Bronchial epithelial cell (primary cell): ENCODE measurements around the gene PCARE. TPM values are rescaled to one million over a fixed set of nuclear protein-coding genes. Genes with fewer than 3 reads are reported as not detected.

ENCODE experiments used
- DNase-seq: peaks from one replicate; pipeline ENCODE4 v3.0.0-alpha.2; 2010; ENCODE audit warnings: low read depth
- FAIRE-seq: peaks from 2 replicates; lab custom pipeline; 2011; peaks lifted over from hg19 to GRCh38; lab: Jason Lieb, UNC
- H3K27me3 ChIP-seq: 2 replicates; pipeline ENCODE4 v1.5.1; 2011; ENCODE audit warnings: low read length; ENCODE audit not compliant: control insufficient read depth, insufficient read depth
- H3K36me3 ChIP-seq: 2 replicates; pipeline ENCODE4 v1.5.1; 2011; ENCODE audit warnings: low read length; ENCODE audit not compliant: control insufficient read depth, insufficient read depth
- H3K4me3 ChIP-seq: 2 replicates; pipeline ENCODE4 v1.5.1; 2011; ENCODE audit warnings: mild to moderate bottlenecking, low read depth, low read length, control low read depth
- total RNA-seq: library from RNA; depleted of rRNA; stranded (reverse); fragments of >200 nt; gene quantifications from 2 replicates; pipeline ENCODE4 v1.2.1, GENCODE V29; 2014
- TF ChIP-seq, protein P1 (sequence below): IDR thresholded peaks from 2 replicates; pipeline ENCODE4 v1.5.1; 2011; ENCODE audit warnings: mild to moderate bottlenecking, moderate library complexity, low read length, control low read depth, inconsistent platforms; ENCODE audit not compliant: insufficient read depth, severe bottlenecking

The PCARE gene
- total RNA-seq, 1 donor from 2014 or later: not detected

DNA sequence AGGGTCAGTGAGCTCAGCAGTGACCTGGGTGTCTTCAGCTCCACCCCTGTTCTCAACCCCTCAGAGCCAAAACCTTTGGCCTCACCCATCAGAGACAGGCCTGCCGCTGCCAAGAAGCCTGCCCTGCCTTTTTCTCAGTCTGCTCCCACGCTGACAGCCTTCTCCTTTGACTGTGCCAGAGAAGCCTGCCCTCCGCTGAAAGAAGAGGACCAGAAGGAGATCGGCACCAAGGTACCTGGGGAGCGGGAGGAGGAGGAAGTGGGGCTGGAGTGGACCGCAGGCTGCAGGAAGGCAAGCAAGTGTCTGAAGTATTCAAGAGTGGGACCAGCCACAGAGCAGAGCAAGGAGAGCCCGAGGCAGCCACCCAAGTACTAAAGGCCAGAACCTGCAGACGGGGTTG, 60.0 kb downstream of the PCARE start:
- H3K27me3 ChIP-seq: no peaks in the 10 kb centered on the region
- H3K36me3 ChIP-seq: no peaks in the 10 kb centered on the region
- no peak overlapping the region for H3K4me3 ChIP-seq
- no peak for FAIRE-seq
- no peak for DNase-seq
- TF ChIP-seq, protein P1, sequence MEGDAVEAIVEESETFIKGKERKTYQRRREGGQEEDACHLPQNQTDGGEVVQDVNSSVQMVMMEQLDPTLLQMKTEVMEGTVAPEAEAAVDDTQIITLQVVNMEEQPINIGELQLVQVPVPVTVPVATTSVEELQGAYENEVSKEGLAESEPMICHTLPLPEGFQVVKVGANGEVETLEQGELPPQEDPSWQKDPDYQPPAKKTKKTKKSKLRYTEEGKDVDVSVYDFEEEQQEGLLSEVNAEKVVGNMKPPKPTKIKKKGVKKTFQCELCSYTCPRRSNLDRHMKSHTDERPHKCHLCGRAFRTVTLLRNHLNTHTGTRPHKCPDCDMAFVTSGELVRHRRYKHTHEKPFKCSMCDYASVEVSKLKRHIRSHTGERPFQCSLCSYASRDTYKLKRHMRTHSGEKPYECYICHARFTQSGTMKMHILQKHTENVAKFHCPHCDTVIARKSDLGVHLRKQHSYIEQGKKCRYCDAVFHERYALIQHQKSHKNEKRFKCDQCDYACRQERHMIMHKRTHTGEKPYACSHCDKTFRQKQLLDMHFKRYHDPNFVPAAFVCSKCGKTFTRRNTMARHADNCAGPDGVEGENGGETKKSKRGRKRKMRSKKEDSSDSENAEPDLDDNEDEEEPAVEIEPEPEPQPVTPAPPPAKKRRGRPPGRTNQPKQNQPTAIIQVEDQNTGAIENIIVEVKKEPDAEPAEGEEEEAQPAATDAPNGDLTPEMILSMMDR: no peak

- FAIRE-seq (peak; percentile 47), DNase-seq (no peak)
- TF ChIP-seq, protein P1: no peak
- Histone ChIP-seq H3K36me3 (no peaks in the 10 kb centered on the region), H3K27me3 (no peaks in the 10 kb centered on the region), H3K4me3 (no peak overlapping the region)
Measured at GRCh38 chr2:29013057-29013780, 61.1 kb downstream of the PCARE start.

DNA sequence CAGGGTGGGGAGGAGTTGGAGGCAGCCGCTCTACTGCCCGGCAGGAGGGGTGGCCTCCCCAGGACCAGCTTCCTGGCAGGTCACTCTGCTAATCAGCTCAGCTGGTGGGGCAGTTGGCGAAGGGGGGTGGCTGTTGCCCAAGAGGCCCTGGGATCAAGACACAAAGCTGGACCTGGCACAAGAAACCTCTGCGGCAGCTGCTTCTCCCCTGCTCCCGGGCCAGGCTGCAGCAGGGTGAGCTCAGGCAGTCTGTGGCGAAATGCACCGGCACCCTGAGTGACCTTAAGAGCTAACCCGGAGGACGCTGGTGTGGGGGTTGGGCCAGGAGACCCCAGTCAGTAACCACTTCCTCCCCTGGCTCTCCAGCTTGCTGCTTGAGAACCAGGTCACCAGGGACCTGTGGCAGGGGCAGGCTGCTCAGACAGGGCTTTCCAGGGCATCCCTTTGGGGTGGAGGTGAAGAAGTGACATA, 62.1 kb downstream of the PCARE start:
- no peaks in the 10 kb centered on the region for H3K36me3 ChIP-seq
- DNase-seq (no peak), FAIRE-seq (no peak)
- H3K4me3 ChIP-seq: no peak overlapping the region
- TF ChIP-seq, protein P1: no peak
- H3K27me3 ChIP-seq: no peaks in the 10 kb centered on the region

Other genes starting within 250 kb of the PCARE start
- 16.1 and 17.0 TPM in 2 replicates for gene TRMT61B, start 204.2 kb downstream of the PCARE start, total RNA-seq
- gene WDR43, start 179.9 kb downstream of the PCARE start, total RNA-seq: 54.9 and 117 TPM in 2 replicates
- gene TOGARAM2, start 93.2 kb downstream of the PCARE start, total RNA-seq: under 0.01 TPM in 1 of 2 replicates, not detected in the other
- gene CLIP4, start 40.9 kb upstream of the PCARE start, total RNA-seq: 102 and 144 TPM in 2 replicates